A673 (cell line): ENCODE results near the gene BIRC7.

Source experiments
- CTCF ChIP-seq: fragments of 300-800, 200-600 bp; sonication (generic); conservative IDR thresholded peaks from 2 replicates; pipeline ENCODE4 v1.5.1; 2017; ENCODE audit warnings: low read depth, mild to moderate bottlenecking, antibody characterized with exemption, low read length, moderate library complexity, mixed read lengths
- EZH2 ChIP-seq: fragments of 200-600 bp; sonication (generic); IDR thresholded peaks from 2 replicates; pipeline ENCODE4 v1.6.1; 2017; ENCODE audit warnings: borderline replicate concordance, low read depth, mild to moderate bottlenecking, mixed read lengths, antibody characterized with exemption, low read length; ENCODE audit not compliant: poor library complexity, severe bottlenecking

GRCh38 chr20:63215101-63216040 is 20.3 kb upstream of the BIRC7 start:
- TF ChIP-seq CTCF (0 out of 2 replicates have a peak, but pooled peaks have one; percentile 22), EZH2 (no peak)
